Upper lobe of right lung (tissue), 1 donor: ENCODE measurements around the gene SIKE1. TPM values are rescaled to one million over a fixed set of nuclear protein-coding genes. Genes with fewer than 3 reads are reported as not detected.

ENCODE experiments used
- ATAC-seq: fragments of 200-7000 bp; cut with Tn5 transposase; one replicate; pipeline ENCODE4 v1.9.1; 2020; ENCODE audit warnings: mild to moderate bottlenecking, moderate library complexity
- DNase-seq: peaks from one replicate; pipeline ENCODE4 v3.0.0-alpha.2; 2020
- H3K27ac ChIP-seq: fragments of 200-600 bp; one replicate; pipeline ENCODE4 v1.8.0; 2022
- H3K27me3 ChIP-seq: fragments of 200-600 bp; one replicate; pipeline ENCODE4 v1.8.0; 2022; ENCODE audit warnings: mild to moderate bottlenecking
- H3K36me3 ChIP-seq: fragments of 200-600 bp; one replicate; pipeline ENCODE4 v1.8.0; 2022
- H3K4me1 ChIP-seq: fragments of 200-600 bp; one replicate; pipeline ENCODE4 v1.8.0; 2022
- H3K4me3 ChIP-seq: fragments of 200-600 bp; one replicate; pipeline ENCODE4 v1.8.0; 2022; ENCODE audit warnings: mild to moderate bottlenecking
- H3K9me3 ChIP-seq: fragments of 200-600 bp; one replicate; pipeline ENCODE4 v1.8.0; 2022
- intact Hi-C: fragments of 100-400 bp; cut with DNase I; formaldehyde crosslinking; loops from one replicate; pipeline ENCODE4 v1.11.0; 2022
- total RNA-seq: library from RNA; stranded (reverse); fragmentation: NEBNext Ultra II Directional; extraction: Animal tissue kit (Norgen Biotek cat#: 25700); gene quantifications from one replicate; pipeline ENCODE4 v1.2.1, GENCODE V29; 2021
- TF ChIP-seq, protein P1 (sequence below): fragments of 200-600 bp; IDR thresholded peaks from one replicate; pipeline ENCODE4 v1.8.0; 2022; ENCODE audit warnings: antibody characterized with exemption
- donor health status: DM: no; HTN: yes; CAD: no; lungs with severe emphysema.

Gene SIKE1
- total RNA-seq, 1 donor from 2014 or later: 31.2 TPM

DNA sequence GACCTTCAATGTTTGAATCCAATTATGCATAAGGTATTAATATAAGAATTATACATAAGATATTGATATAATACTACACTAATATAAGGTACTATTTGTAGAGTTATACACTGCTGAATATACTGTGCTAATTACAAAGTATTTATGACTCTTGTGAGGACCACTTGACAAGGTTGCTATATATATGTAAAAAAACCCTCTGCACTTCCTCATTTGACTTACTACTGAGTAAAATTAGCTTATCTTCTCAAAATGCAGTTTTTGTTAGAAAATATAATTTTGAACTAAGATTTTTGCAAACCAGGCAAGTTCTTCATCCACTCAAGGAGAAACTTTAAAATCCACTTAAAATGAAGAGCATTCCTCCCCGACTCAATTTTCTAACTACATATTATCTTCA, 8.5 kb downstream of the SIKE1 start:
- no peak for ATAC-seq
- Histone ChIP-seq H3K9me3 (no peaks in the 10 kb centered on the region), H3K27me3 (no peaks in the 10 kb centered on the region), H3K4me1 (no peaks in the 10 kb centered on the region), H3K4me3 (no peak overlapping the region), H3K27ac (no peak overlapping the region), H3K36me3 (peaks cover 62% of the 10 kb centered on the region)
- no peak for DNase-seq
- TF ChIP-seq, protein P1, sequence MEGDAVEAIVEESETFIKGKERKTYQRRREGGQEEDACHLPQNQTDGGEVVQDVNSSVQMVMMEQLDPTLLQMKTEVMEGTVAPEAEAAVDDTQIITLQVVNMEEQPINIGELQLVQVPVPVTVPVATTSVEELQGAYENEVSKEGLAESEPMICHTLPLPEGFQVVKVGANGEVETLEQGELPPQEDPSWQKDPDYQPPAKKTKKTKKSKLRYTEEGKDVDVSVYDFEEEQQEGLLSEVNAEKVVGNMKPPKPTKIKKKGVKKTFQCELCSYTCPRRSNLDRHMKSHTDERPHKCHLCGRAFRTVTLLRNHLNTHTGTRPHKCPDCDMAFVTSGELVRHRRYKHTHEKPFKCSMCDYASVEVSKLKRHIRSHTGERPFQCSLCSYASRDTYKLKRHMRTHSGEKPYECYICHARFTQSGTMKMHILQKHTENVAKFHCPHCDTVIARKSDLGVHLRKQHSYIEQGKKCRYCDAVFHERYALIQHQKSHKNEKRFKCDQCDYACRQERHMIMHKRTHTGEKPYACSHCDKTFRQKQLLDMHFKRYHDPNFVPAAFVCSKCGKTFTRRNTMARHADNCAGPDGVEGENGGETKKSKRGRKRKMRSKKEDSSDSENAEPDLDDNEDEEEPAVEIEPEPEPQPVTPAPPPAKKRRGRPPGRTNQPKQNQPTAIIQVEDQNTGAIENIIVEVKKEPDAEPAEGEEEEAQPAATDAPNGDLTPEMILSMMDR: no peak
- intact Hi-C loops: no loop called here

DNA sequence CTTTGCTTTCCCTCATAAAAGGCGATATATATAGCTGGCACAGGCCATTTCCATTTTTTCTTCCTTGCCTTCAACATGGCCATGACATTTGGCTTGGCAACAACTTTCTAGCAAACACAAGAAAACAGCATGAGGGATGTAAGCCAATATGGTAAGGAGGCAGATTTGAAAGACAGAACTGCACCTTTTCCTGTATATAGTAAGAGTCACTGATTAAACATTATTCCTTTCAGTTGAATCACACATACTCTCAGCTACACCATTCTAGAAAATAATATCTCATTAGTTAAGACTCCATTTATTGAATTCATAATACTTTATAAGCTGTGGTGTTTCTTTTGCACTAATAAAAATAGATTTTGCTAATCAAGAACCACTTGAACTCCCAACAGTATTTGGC, 9.5 kb downstream of the SIKE1 start:
- Histone ChIP-seq H3K36me3 (peaks cover 56% of the 10 kb centered on the region), H3K27ac (no peak overlapping the region), H3K4me3 (no peak overlapping the region), H3K27me3 (no peaks in the 10 kb centered on the region), H3K9me3 (no peaks in the 10 kb centered on the region), H3K4me1 (no peaks in the 10 kb centered on the region)
- no peak for DNase-seq
- intact Hi-C loops: no loop called here
- ATAC-seq: no peak
- TF ChIP-seq, protein P1: no peak

DNA sequence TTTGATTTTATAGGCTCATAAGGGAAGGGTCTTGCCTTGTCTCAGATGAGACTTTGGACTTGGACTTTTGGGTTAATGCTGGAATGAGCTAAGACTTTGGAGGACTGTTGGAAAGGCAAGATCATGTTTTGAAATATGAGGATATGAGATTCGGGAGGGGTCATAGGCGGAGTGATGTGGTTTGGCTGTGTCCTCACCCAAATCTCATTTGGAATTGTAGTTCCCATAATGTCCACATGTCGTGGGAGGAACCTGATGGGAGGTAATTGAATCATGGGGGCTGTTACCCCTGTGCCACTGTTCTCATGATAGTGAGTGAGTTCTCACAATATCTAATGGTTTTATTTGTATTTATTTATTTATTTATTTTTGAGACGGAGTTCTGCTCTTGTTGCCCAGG, 15.8 kb downstream of the SIKE1 start:
- Histone ChIP-seq H3K4me3 (no peak overlapping the region), H3K36me3 (peaks cover 3% of the 10 kb centered on the region), H3K27me3 (no peaks in the 10 kb centered on the region), H3K9me3 (no peaks in the 10 kb centered on the region), H3K4me1 (no peaks in the 10 kb centered on the region), H3K27ac (no peak overlapping the region)
- DNase-seq (no peak), ATAC-seq (no peak)
- TF ChIP-seq, protein P1: peak; percentile 8
- intact Hi-C loops: no loop called here

DNA sequence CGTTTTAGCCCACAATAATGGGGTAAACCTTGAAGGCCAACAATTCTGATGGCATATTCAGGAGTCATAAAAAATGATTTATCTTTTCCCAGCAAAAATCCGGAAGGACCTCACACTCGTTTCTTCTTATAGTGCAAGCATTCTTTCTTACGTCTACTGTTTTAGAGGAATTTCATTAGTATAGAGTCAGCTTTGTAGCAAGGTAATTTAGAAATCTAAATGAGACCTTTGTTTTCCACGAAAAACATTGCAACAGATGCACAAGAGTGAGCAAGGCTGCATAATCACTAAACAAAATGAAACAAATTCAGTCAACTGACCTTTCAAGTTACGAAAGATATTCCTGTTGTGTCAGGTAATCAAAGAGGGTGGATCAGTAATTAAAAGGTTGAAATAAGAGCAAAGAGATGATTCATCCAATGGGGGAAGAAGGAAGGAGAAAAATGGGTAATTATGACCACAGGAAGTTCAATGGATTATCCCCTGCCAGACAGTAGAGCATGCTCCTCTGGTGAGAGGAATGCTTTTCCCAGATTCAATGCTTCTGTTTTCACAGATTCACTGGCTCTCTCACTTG, 22.1 kb downstream of the SIKE1 start:
- Histone ChIP-seq H3K9me3 (no peaks in the 10 kb centered on the region), H3K4me1 (peaks cover 37% of the 10 kb centered on the region), H3K27ac (peak overlapping the region; percentile 100), H3K36me3 (no peaks in the 10 kb centered on the region), H3K4me3 (peak overlapping the region; percentile 97), H3K27me3 (no peaks in the 10 kb centered on the region)
- DNase-seq: no peak
- no peak for ATAC-seq
- TF ChIP-seq, protein P1: no peak
- intact Hi-C loops: no loop called here

DNA sequence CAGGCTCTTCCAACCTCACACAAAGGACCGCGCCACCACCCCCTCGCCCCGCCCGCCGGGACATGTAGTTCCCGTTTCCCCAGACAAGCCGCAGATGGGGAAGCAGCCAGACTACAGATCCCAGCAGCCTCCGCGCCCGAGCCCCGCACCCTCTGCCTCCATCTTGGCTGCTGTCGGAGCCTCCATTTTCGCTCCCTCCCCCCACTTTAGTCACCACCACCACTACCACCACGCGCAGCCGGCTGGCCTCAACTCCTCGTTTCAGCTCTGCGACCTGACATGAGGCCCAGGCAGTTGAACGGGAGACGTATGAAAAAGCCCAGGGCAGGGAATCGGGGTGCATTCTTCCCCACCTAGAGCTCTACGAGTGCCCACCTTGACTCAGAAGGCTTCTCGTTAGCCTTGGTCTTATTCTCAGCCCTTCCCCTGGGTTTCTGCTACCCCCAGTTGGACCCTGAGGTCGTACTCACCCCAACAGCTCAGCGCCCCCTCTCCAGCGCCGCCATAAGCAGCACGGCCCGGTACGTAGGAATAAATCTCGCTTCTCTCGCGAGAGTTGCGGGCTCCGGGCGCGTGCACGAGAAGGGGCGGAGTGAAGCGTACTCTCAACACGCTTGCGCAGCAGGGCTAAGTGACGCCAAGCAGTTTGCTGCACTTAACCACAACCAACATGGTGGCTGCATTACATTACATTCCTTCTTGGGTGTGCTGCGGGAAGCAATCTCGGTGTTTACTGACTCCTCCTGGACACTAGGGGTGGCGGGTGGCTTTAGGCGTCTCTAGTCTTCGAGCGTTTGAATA, 22.8 kb downstream of the SIKE1 start, which contains the start of gene CSDE1:
Gene CSDE1, minus strand, starts transcription at position 530 of the 801 bp plus-strand sequence. CDS start 18,094 bp downstream, outside the sequence.
- no peaks in the 10 kb centered on the region for H3K36me3 ChIP-seq
- H3K9me3 ChIP-seq: no peaks in the 10 kb centered on the region
- peak within 1 kb of the TSS; percentile 100 for H3K27ac ChIP-seq
- ATAC-seq (peak; percentile 97), DNase-seq (peak; percentile 98)
- TF ChIP-seq, protein P1: peak; percentile 39
- H3K4me1 ChIP-seq: peaks cover 44% of the 10 kb centered on the region
- H3K4me3 ChIP-seq: peak within 1 kb of the TSS; percentile 97
- H3K27me3 ChIP-seq: no peaks in the 10 kb centered on the region
- intact Hi-C loops: no loop called here
